GM21576 (cell line): ENCODE data around the gene KLHDC8A.
A peak's percentile ranks its signal among the peaks of the same experiment; 100 is the strongest.

Experiments
- ATAC-seq: cut with Tn5 transposase; IDR thresholded peaks from one replicate; pipeline ENCODE4 v1.9.1; 2021; ENCODE audit warnings: mild to moderate bottlenecking, moderate library complexity; ENCODE audit not compliant: unreplicated experiment

KLHDC8A gene

DNA sequence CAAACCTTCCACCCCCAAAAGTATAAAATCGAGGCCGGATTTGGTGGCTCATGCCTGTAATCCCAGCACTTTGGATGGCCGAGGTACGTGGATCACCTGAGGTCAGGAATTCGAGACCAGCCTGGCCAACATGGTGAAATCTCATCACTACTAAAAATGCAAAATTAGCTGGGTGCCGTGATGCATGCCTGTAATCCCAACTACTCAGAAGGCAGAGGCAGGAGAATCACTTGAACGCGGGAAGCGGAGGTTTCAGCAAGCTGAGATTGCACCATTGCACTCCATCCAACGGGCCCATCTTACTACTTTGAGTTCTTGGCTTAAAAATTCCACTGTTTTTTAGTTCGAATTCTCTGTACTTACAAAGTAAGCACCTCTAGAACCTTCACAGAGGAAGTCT is 11.0 kb downstream of the KLHDC8A start:
- ATAC-seq = no peak

DNA sequence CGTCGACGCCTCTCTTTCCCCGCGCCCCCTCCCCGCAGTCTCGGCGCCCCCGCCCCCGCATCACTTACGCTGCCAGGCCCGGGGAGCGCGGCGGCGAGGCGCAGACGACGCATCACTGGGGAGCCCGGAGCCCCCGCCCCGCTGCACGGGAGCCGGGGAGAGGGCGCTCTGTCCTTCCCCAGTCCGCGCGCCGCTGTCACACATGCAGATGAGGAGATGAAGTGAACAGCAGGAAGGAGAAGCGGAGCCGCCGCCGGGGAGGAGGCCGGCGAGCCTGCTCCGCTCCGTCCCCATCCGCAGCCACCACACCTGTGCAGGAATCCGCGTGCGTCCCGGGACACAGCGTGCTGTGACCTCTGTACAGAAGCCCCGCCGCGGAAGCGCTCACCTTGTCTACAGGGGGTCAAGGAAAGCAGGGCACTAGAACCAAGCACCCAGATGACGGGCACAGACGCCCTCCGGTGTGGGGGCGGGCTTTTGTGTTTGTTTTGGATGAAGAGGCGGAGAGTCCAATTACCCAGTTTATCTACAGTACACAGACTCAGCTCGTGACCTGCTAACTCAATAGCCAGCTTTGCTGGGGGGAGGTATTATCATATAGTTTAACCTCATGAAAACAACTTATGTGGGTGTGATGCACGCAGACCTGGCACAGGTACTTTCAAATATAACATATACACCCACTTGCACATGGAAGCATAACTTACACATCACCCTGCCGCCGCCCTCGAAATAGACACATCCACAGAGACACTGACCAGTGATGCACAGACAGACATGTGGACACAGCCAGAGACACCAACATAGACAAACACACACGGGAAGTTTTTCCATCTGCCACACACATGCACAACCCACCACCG is 12.4 kb downstream of the KLHDC8A start:
- no peak for ATAC-seq

DNA sequence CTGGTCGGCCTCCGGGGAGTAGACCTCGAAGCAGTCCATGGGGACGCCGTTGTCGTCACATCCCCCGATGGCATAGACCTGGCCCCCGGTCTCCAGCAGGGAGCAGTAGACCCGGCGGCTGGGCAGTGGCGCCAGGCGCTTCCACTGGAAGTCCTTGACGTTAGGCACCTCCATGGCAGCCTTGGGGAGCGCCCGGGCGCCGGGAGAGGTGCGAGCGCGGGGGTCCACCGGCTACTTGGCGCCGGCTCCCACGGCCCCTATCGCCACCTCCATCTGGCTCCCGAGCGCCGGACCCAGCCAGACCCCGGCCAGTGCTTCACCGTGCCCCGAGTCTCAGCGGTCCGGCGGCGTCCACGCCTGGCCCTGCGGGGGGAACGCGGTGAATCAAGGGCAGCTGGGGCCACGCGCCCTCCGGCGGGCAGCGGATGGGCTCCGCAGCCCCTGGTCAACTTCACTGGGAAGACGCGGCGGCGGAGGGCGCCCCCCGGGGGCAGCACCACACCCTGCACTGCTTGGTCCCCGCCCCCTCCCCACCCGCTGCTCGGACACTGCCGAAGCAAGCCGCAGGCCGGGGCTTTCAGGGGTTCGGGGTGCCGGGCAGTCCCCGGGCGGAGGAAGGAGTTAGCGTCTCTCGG is 13.2 kb downstream of the KLHDC8A start:
- no peak for ATAC-seq

DNA sequence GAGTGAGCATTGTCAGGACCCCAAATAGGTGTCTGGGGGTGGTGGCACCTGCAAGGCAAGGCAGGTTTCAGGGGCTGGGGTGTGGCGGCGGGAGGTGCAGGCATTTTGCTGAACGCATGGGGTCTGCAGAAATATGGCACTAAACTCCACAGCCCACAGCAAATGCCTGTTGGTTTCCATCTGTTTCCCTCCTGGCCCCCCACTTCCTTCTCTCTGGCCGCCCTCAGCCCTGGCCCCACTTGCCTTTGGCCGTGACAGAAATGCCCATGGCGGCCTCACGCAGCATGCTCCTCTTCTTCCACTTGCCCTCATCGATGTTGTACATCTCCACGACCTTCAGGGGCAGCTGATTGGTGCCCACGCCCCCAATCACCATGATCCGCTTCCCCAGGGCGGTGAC is 13.7 kb downstream of the KLHDC8A start:
- no peak for ATAC-seq

DNA sequence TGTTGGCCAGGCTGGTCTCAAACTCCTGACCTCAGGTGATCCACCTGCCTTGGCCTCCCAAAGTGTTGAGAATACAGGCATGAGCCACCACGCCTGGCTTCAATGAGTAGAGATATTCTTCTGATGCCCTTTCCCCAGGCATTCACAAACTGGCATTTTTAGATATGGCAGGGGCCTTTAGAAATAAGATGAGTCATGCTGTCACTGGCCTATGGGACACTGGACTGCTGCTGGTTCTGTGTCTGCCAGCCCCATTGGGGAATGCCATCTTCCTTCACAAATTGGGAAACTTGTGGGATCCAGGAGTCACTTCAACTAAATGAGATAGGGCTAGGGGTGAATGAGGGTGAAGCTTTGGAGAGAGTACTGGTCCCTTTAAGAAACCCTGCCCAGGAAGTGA is 16.0 kb downstream of the KLHDC8A start:
- no peak for ATAC-seq

DNA sequence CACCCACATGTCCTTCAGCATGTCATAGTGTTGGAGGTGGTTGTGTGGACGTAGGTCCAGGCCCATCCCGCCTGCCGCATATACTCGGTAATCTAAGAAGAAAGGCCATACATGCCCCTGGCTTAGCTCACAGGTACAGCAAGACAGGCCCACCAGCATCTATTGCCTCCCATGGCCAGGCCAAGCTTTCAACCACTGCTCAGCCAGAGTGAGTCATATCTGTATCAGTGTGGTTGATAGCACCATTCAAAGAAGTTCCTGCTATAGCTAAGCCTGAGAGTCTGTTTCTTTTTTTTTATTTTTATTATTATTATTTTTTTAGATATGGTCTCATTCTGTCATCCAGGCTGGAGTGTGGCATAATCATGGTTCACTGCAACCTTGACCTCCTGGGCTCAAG is 17.0 kb downstream of the KLHDC8A start:
- ATAC-seq = peak; percentile 82

DNA sequence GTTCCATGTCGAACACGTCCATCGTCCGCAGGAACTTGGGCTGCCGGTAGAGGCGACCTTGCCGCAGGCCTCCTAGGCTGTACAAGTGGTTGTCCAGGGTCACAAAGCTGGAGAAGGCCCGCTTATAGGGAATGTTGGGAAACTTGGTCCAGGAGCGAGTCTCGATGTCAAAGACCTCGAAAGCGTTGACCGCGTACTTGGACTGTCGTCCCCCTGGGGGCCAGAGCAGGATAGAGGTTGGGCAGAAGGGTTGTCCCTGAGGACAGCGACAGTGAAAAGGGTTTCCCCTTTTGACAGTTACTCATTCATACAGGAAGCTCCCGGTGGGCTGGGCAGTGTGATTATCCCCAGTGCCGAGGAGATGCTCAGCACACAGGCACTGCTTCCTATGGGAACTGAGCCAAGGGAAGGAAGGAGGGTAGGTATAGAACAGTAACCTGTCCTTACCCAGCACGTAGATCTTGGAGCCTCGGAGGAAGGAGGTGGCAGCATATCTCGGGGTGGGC is 17.5 kb downstream of the KLHDC8A start:
- ATAC-seq = no peak

DNA sequence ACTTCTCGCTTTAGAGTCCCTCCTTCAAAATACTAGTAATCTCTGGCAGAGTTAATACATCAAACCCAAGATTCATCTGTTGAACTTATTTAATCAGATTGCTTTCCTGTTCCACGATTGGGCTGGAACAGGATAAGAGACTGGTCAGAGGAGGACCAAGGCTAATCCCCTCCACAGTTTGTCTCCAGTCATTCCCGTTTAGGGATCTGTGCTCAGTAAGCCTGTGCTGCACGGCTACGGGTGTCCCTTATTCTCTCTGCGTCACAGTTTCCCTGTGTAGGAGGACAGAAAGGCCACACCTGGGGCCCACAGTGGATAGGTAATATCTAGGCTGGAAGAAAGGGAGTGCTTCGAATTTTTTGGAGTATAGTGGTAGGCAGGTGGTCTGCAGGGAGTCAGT is 18.7 kb downstream of the KLHDC8A start:
- no peak for ATAC-seq

DNA sequence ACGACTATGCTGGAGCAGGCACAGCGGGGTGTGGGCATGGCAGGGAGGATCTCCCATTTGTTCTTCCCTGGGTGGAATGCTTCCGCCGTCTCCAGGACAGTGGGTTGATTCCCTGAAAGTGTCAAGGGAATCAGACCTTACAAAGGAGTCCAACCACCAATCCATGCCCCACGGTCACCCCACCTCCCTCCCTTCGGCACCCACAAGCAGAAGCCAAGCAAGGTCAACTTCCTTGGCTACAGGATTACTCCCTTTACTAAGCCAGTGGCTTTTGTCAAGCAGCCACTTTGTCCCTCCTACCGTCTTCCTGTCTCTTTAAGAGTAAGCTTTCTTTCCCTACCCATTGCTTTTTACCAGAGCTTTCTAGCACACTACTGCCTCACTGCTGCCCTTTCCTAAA is 19.2 kb downstream of the KLHDC8A start:
- ATAC-seq = no peak

DNA sequence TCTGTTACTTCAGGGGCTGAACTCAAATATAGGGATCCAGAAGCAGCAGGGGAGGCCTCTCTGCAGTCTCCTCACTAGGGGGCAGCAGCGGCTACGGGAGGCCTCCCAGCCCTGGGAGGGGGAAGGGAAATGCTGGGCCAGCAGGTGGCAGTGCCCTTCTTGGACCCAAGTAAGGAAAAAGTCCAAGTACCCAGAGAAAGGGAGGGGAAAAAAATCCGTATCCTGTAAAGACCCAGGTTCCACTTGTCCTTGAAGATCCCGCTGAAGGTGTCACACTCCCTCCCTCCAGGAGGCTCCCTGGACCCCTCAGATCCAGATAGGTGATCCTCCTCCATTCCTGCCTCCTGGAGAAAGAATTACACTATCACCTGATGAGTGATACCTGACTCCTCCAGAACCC is 21.0 kb downstream of the KLHDC8A start:
- peak; percentile 51 for ATAC-seq

DNA sequence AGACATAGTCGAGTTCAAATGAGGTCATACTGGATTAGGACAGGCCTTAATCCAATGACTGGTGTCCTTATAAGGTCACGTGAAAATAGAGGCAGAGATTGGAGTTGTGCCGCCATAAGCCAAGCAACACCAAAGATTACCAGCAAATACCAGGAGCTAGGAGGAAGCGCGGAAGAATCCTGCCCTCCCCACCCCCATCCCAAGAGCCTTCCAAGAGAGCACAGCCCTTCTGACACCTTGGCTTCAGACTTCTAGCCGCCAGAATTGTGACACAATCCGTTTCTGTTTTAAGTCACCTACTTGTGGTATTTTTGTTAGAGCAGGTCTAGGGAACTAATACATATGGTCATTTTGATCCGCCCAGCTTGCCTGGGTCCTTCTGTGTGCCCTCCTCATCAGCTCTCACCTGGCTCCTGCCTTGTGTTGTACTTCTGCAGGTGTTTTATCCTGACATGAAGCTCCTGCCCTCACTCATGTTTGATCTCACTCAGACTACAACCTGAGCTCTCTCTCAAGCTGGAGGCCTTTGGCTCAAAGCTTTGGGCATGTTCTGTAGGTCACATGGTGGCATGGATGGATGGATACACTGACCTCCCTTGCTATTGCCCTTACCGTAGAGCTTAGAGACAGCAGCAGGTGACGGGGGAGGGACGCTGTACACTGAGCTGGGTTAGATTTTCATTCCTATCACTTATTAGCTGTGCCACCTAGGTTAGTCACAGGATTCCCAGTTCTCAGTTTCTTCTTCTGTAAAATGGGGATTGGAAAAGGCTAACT is 24.5 kb downstream of the KLHDC8A start:
- ATAC-seq = no peak

DNA sequence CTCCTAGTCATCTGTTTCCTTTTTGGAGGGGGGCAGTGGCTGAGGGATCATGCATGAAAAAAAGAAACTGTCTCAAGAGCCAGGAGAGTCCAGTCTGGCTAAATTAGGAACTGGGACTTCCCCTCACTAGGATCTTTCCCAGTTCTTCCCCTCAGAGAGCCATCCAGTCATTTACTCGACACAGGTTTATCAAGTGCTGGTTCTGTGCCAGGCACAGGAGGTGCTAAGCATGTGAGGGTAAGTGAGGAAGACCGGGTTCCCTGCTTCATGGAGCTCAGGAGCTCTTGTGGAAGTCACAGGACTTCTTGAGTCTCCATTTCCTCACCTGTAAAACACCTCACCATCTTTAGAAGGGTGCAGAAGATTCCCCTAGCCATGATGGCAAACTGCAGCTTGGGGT is 26.6 kb downstream of the KLHDC8A start:
- no peak for ATAC-seq

DNA sequence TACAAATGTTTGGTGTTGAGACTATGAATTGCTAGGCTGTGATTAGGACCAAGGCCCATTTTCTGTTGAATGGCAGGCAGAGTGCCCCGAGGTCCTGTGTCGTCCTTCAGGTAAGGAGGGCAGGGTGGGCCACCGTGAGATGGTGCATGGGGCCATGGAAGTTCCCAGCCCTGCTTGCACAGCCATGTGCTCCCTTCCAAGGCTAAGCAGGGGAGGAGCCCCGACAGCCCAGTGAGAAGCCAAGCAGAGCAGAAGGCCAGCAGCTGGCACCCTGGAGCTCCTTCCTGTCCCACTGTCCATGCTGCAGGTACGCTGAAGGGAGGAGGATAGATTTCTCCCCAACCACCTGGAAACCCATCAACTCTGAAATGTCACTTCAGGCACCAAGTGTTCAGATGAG is 27.0 kb downstream of the KLHDC8A start:
- no peak for ATAC-seq

DNA sequence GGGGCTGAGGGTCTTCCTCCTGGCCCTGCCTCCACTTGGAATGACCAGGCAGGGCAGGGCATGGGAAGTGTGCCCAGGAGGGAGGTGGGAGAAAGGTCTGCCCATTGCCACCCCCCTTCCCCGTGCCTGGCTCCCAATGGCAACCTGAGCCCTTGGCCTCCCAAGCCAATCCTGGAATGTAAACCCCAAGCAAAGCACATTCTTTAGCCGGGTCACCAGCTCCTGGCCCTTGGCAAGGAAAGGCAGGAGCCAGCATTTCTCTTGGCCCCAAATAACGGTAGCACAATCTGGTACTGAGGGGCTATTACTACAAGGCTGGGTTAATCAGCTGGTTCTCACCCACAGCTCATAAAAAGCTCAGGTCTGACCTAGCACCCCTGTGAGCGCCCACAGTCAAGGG is 28.2 kb downstream of the KLHDC8A start:
- no peak for ATAC-seq

DNA sequence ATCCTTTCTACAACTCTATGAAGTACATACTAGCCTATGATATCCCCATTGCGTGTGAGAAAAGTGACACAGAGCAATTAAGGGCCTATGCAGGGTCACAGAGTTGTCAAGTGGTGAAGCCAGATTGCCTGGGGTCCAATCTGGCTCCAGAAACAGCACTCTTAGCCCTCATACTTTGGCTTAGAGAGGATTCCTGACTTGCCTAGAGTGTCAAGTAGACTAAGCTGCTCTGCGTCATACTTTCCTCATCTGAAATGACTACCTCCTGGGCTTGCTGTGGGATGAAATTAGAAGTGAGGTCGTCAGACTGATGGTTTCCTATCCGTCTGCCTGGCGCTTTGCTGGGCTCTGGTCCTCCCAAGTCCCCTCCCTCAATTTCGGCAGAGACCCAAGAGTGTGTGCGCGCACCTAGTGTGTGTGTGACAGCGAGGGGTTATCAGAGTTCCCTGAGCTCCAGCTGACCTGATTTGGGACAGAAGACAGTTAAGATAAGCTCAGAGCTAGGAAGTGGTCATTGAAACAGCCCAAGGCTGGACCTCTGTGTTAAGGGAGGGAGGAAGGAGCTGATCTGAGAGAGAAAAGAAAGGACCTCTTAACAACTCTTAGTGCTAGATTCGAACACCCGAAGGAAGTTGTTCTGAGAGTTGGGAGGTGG is 29.8 kb downstream of the KLHDC8A start:
- ATAC-seq = no peak

DNA sequence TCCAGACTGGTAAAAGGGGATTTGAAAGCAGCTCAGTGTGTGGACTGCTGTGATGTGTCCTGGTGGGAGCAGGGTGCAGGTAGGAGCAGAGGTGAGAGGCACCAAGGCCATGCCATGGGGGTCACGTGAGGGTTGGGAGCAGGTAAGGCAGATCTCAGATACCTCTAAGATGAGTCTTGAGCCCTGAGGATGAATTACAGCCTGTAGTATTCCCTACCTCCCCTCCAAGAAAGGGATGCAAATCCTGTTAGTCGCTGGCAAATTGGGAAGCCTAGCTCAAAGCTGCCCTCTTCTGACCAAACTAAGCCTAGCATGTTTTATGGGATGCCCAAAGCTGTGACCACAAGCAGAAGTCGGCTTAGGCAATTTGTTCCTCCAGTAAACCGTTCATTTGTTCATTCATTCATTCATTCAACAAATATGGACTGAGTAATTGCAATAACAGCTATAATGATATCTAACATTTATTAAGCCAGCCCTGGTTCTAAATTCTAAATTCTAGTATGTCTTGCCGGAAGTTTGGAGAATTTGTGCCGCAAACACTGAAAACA is 31.3 kb downstream of the KLHDC8A start:
- ATAC-seq = no peak

DNA sequence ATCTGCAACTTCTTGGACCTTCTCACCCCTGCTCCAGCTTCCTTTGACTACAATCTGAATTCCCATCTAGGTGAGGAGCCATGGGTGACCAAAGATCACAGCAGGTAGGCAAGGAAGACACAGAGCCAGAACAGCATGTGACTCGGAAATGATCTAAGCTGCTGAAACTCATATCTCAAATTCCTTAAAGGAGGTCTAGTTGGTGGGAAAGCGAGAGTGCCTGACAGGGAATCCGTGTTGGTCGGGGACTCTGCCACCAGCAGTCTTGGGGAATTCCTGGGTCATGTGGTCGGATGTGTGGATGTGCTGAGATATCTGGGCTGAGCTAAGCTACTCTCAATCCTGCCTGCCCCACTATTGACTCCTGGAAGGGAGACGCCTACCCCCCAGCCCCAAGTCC is 31.9 kb downstream of the KLHDC8A start:
- no peak for ATAC-seq

DNA sequence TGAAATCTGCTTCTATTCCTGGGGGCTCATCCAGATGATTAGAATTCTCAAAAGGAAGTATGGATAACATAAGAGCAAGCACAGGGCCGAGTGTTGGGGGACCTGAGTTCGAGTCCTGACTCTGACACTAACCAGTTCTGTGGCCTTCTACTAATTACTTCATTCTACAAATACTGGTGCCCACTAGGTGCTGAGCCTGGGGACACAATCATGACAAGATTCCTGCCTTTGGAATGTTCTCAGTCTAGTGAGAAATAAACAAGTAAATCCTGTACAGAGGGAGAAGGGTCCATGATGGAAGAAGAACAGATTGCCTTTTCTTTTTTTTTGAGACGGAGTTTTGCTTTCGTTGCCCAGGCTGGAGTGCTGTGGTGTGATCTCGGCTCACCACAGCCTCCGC is 32.9 kb downstream of the KLHDC8A start:
- ATAC-seq = no peak

DNA sequence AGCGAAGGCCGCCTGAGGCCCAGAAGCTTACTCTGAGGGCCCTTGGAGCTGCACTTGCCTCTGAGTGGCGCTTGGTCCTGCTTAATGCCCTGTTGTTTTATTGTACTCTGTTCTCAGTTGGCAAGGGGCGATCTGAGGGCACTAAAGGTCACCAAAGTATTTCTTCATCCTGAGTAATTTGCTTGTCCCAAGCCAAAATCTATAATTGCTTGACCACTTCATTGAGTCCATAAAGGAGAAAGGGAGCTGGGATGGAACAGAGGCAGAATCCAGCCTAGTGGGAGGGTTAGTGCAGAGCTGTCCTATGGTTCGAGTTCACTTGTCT is 34.8 kb downstream of the KLHDC8A start:
- no peak for ATAC-seq

DNA sequence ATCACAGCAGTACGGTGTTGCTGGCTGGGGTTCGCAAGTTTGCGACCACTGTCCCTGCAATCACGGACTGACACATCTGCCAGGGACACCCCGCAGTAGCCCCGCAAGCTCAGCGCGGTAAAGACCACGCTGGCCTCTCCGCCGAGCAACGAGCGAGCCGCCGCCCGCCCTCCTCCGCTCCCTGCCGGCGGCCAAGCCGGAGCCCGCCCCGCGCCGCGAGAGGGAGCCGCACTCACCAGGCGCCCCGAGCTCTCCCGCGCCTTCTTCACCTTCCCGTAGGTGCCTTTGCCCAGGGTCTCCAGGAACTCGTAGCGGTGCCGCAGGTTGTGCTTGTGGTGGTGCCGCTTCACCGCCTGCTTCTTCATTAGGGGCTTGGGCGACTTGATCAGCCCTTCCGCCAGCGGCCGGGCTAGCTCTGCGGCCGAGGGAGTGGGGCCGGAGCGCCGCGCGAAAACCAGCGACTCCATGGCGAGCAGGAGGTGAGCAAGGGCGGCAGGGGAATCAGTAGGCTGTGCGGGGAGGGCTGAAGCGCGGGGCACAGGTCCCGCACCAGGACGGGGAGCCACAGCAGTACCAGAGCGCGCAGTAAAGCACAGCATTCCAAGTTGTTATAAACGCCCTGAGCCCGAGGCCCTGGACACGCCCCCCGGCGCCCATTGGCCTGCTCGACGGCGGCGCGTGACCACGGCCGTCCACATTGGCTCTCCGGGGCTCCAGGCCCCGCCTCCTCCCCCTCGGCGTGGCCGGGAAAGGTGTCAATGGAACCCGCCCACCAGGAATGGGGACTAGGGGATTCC is 35.4 kb downstream of the KLHDC8A start, which contains the start of gene NUAK2:
Gene NUAK2, minus strand, starts transcription at position 584 of the 797 bp plus-strand sequence. Its CDS starts 117 bp downstream, at position 467.
- no peak for ATAC-seq
